A549 (cell line): ENCODE measurements around the gene KIAA1671. TPM values are rescaled to one million over a fixed set of nuclear protein-coding genes. Genes with fewer than 3 reads are reported as not detected.

Experiments used
- ATAC-seq, 2 experiments: fragments of 200-7000 bp in 1 of 2; fragments of >200 bp in 1 of 2; cut with Nextera tagmentation in 1 of 2; cut with Tn5 transposase in 1 of 2; 3 replicates each; pipeline versions ENCODE4 v1.8.0 to v1.9.1; 2018 to 2020; ENCODE audit warnings: mild to moderate bottlenecking in 1 of 2, moderate library complexity in 1 of 2
- CTCF ChIA-PET: fragments of 300-600 bp; sonication (Branson Sonifier 250); formaldehyde crosslinking; extraction: SDS; loops from one replicate; lab custom pipeline; 2021; ENCODE audit warnings: antibody characterized with exemption, inconsistent platforms; lab: Yijun Ruan, JAX
- POLR2A ChIA-PET: fragments of 350-600 bp; formaldehyde crosslinking; extraction: SDS; loops from one replicate; lab custom pipeline; 2021; ENCODE audit warnings: antibody characterized with exemption, inconsistent platforms; lab: Yijun Ruan, JAX
- DNase-seq, 2 experiments: peaks; one replicate each; pipeline versions ENCODE4 v3.0.0 to v3.0.0-alpha.2; 2011 to 2016; ENCODE audit warnings: low read depth in 1 of 2, low spot score in 1 of 2
- FAIRE-seq: peaks from 2 replicates; lab custom pipeline; 2011; peaks lifted over from hg19 to GRCh38; lab: Jason Lieb, UNC
- H3K27ac ChIP-seq, 2 experiments: fragments of >200 bp; sonication (Bioruptor Twin); formaldehyde crosslinking; 3 replicates each; pipeline ENCODE4 v1.5.1; 2016 to 2017
- H3K4me1 ChIP-seq: fragments of >200 bp; sonication (Bioruptor Twin); formaldehyde crosslinking; 3 replicates; pipeline ENCODE4 v1.6.1; 2016
- H3K4me2 ChIP-seq: fragments of >200 bp; sonication (Bioruptor Twin); formaldehyde crosslinking; 3 replicates; pipeline ENCODE4 v1.6.1; 2016
- H3K4me3 ChIP-seq: fragments of >200 bp; sonication (Bioruptor Twin); formaldehyde crosslinking; 3 replicates; pipeline ENCODE4 v1.5.1; 2016
- H3K9me3 ChIP-seq: fragments of >200 bp; sonication (Bioruptor Twin); formaldehyde crosslinking; 3 replicates; pipeline ENCODE4 v1.6.1; 2016
- BCL3 ChIP-seq: fragments of >200 bp; sonication (Bioruptor Twin); formaldehyde crosslinking; IDR thresholded peaks from 3 replicates; pipeline ENCODE4 v1.6.1; 2016
- BHLHE40 ChIP-seq: IDR thresholded peaks from 2 replicates; pipeline ENCODE4 v1.6.1; 2012; ENCODE audit warnings: low read depth, low read length, inconsistent platforms
- CEBPB ChIP-seq, 2 experiments: fragments of >200 bp in 1 of 2; sonication (Bioruptor Twin) in 1 of 2; formaldehyde crosslinking in 1 of 2; IDR thresholded peaks; 2 replicates each; pipeline ENCODE4 v1.6.1; 2012 to 2016
- CHD4 ChIP-seq: fragments of 200-600 bp; sonication (generic); IDR thresholded peaks from 2 replicates; pipeline ENCODE4 v1.6.1; 2016; ENCODE audit warnings: antibody characterized with exemption, mild to moderate bottlenecking, borderline replicate concordance
- EHF ChIP-seq: fragments of 250-450 bp; sonication (Bioruptor Pico); IDR thresholded peaks from 2 replicates; pipeline ENCODE4 v1.5.0; 2020; ENCODE audit warnings: mild to moderate bottlenecking
- EHMT2 ChIP-seq: fragments of 200-600 bp; sonication (generic); IDR thresholded peaks from 2 replicates; pipeline ENCODE4 v1.6.1; 2016; ENCODE audit warnings: antibody characterized with exemption, low read depth, mild to moderate bottlenecking, moderate library complexity
- FOSB ChIP-seq: fragments of 250-450 bp; sonication (Bioruptor Pico); IDR thresholded peaks from 2 replicates; pipeline ENCODE4 v1.5.0; 2020; ENCODE audit warnings: mild to moderate bottlenecking, moderate library complexity
- HDAC2 ChIP-seq: fragments of 200-600 bp; sonication (generic); IDR thresholded peaks from 2 replicates; pipeline ENCODE4 v1.6.1; 2016
- HOXB5 ChIP-seq: fragments of 250-450 bp; sonication (Bioruptor Pico); IDR thresholded peaks from 2 replicates; pipeline ENCODE4 v1.5.0; 2020; ENCODE audit warnings: mild to moderate bottlenecking, moderate library complexity
- JUNB ChIP-seq: fragments of >200 bp; sonication (Bioruptor Twin); formaldehyde crosslinking; IDR thresholded peaks from 2 replicates; pipeline ENCODE4 v1.6.1; 2016
- KDM1A ChIP-seq: fragments of 200-600 bp; sonication (generic); IDR thresholded peaks from 2 replicates; pipeline ENCODE4 v1.6.1; 2016; ENCODE audit warnings: low read depth, mild to moderate bottlenecking
- MAFK ChIP-seq: fragments of 450-650 bp; IDR thresholded peaks from 2 replicates; pipeline ENCODE4 v1.6.1; 2014; ENCODE audit not compliant: partially characterized antibody
- PBX3 ChIP-seq: IDR thresholded peaks from 2 replicates; pipeline ENCODE4 v1.6.1; 2012
- RARB ChIP-seq: fragments of 250-450 bp; sonication (Bioruptor Pico); IDR thresholded peaks from 2 replicates; pipeline ENCODE4 v1.8.0; 2021; ENCODE audit warnings: mild to moderate bottlenecking, moderate library complexity
- RFX5 ChIP-seq: fragments of 450-650 bp; IDR thresholded peaks from 2 replicates; pipeline ENCODE4 v1.7.1; 2014; ENCODE audit warnings: antibody characterized with exemption, mild to moderate bottlenecking, moderate library complexity
- SREBF2 ChIP-seq: fragments of 450-650 bp; IDR thresholded peaks from 2 replicates; pipeline ENCODE4 v1.6.1; 2014; ENCODE audit warnings: mild to moderate bottlenecking, moderate library complexity
- TFCP2L1 ChIP-seq: fragments of 250-450 bp; sonication (Bioruptor Pico); IDR thresholded peaks from 2 replicates; pipeline ENCODE4 v1.5.0; 2021; ENCODE audit warnings: mild to moderate bottlenecking
- USF2 ChIP-seq: fragments of 450-650 bp; IDR thresholded peaks from 2 replicates; pipeline ENCODE4 v1.6.1; 2014; ENCODE audit warnings: antibody characterized with exemption
- WGBS: methylation state at CpG from one replicate; pipeline ENCODE4 v1.1.6; 2017; ENCODE audit errors: missing lambda C conversion rate; 5-methylcytosine and 5-hydroxymethylcytosine counted together
- polyA plus RNA-seq, 4 experiments: library from polyadenylated mRNA; depleted of rRNA in 3 of 4; stranded (reverse); fragments of >200 nt; fragmentation: RNase III in 1 of 4; extraction: RNeasy Plus Mini Kit Qiagen cat#74134 plus additional on column Dnase treatment in 1 of 4; gene quantifications; 2 replicates in 3 of 4; 3 replicates in 1 of 4; pipeline ENCODE4 v1.2.3, GENCODE V29; 2011 to 2017
- TF ChIP-seq, protein P1 (sequence below): IDR thresholded peaks from 2 replicates; pipeline ENCODE4 v1.6.1; 2012; ENCODE audit warnings: low read depth, borderline replicate concordance
- TF ChIP-seq, protein P2 (sequence below): fragments of >200 bp; sonication (Bioruptor Twin); formaldehyde crosslinking; IDR thresholded peaks from 3 replicates; pipeline ENCODE4 v1.5.1; 2016

Gene KIAA1671
- polyA plus RNA-seq, 2 of the 4 experiments (the other 2 are of a cell fraction) = 5.3 to 7.9 TPM

DNA sequence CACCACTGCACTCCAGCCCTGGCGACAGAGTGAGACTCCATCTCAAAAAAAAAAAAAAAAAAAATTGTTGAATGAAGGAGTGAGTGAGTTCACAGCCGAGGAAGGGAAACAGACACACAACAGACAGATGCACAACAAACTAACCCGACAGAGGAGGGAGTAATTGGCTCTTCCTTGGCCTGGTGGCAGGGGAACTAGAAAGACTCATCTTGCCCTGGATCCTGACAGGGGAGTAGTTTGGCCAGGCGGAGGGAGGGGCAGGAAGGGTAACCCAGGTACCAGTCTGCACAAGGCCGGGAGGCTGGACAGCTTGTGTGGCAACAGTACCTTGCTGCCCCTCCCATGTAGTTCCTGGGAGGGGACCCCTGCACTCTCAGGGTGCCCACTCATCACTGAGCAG lies 106.9 kb downstream of the KIAA1671 start:
- no peaks in the 10 kb centered on the region for H3K9me3 ChIP-seq
- 0 out of 3 replicates have a peak, but pooled peaks cover 3% of the 10 kb centered on the region for H3K4me1 ChIP-seq
- no peak overlapping the region for H3K4me3 ChIP-seq
- WGBS = 89% methylated on average over 3 of the region's 5 CpGs
- ChIA-PET POLR2A (no interaction called here), CTCF (interaction anchor here (1.2 to 4.9 kb wide), 5 partner anchors 9 to 290 kb away, joined by 7 to 44 read pairs (median 16); no protein-coding TSS in a partner anchor)
- TF ChIP-seq EHMT2 = no peak
- TF ChIP-seq SREBF2 = no peak
- TF ChIP-seq, protein P1, sequence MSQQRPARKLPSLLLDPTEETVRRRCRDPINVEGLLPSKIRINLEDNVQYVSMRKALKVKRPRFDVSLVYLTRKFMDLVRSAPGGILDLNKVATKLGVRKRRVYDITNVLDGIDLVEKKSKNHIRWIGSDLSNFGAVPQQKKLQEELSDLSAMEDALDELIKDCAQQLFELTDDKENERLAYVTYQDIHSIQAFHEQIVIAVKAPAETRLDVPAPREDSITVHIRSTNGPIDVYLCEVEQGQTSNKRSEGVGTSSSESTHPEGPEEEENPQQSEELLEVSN = no peak
- no peak overlapping the region for H3K4me2 ChIP-seq
- ATAC-seq (no peak), DNase-seq (no peak), FAIRE-seq (no peak)
- no peak overlapping the region for H3K27ac ChIP-seq

GRCh38 chr22:25060522-25061071 lies 108.1 kb downstream of the KIAA1671 start:
- DNase-seq (no peak), ATAC-seq (no peak), FAIRE-seq (no peak)
- TF ChIP-seq TFCP2L1 (CRISPR knock-in tag) (no peak), RFX5 (no peak), KDM1A (no peak), JUNB (no peak), USF2 (no peak), HOXB5 (CRISPR knock-in tag) (no peak), CHD4 (no peak), CEBPB (IDR thresholded peaks at IDR 0.05) (no peak), HDAC2 (no peak), PBX3 (no peak), EHF (CRISPR knock-in tag) (no peak), MAFK (no peak), BCL3 (no peak), BHLHE40 (no peak), FOSB (CRISPR knock-in tag) (no peak), RARB (no peak)
- TF ChIP-seq, protein P2, sequence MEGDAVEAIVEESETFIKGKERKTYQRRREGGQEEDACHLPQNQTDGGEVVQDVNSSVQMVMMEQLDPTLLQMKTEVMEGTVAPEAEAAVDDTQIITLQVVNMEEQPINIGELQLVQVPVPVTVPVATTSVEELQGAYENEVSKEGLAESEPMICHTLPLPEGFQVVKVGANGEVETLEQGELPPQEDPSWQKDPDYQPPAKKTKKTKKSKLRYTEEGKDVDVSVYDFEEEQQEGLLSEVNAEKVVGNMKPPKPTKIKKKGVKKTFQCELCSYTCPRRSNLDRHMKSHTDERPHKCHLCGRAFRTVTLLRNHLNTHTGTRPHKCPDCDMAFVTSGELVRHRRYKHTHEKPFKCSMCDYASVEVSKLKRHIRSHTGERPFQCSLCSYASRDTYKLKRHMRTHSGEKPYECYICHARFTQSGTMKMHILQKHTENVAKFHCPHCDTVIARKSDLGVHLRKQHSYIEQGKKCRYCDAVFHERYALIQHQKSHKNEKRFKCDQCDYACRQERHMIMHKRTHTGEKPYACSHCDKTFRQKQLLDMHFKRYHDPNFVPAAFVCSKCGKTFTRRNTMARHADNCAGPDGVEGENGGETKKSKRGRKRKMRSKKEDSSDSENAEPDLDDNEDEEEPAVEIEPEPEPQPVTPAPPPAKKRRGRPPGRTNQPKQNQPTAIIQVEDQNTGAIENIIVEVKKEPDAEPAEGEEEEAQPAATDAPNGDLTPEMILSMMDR = no peak
- Histone ChIP-seq H3K4me2 (no peak overlapping the region), H3K4me3 (no peak overlapping the region), H3K4me1 (0 out of 3 replicates have a peak, but pooled peaks cover 3% of the 10 kb centered on the region), H3K27ac (no peak overlapping the region), H3K9me3 (no peaks in the 10 kb centered on the region)
- CTCF ChIA-PET = interaction anchor here (2.5 to 4.9 kb wide), 3 partner anchors 10 to 123 kb away, joined by 7 to 44 read pairs (median 16); no protein-coding TSS in a partner anchor
- POLR2A ChIA-PET = no interaction called here
- WGBS = 91% methylated on average over 10 of the region's 10 CpGs
